Stimulated activated CD4-positive, alpha-beta T cell treated with anti-CD3 and anti-CD28 coated beads, TNF-alpha, amount 100 ng/mL, for 48 hours (primary cell): Measurements from ENCODE around the gene CLMP.

Source experiments
- DNase-seq, 3 donors: peaks; one replicate each; pipeline ENCODE4 v3.0.0-alpha.2; 2020; ENCODE audit warnings: low read depth in 3 of 3

CLMP gene

GRCh38 chr11:123056835-123057491 is 138.1 kb downstream of the CLMP start:
- no peak for DNase-seq

GRCh38 chr11:123055191-123055901 is 139.7 kb downstream of the CLMP start:
- no peak for DNase-seq

GRCh38 chr11:123054301-123055065 is 140.6 kb downstream of the CLMP start:
- DNase-seq: no peak

- DNase-seq: no peak
Measured at GRCh38 chr11:123052901-123053721, 141.9 kb downstream of the CLMP start.

- DNase-seq: no peak
Measured at GRCh38 chr11:123051634-123052033, 143.4 kb downstream of the CLMP start.

GRCh38 chr11:123051146-123051545 is 143.9 kb downstream of the CLMP start:
- DNase-seq: no peak

- DNase-seq: no peak
Measured at GRCh38 chr11:123047947-123048293, 147.1 kb downstream of the CLMP start.

- no peak for DNase-seq
Measured at GRCh38 chr11:123047266-123047946, 147.6 kb downstream of the CLMP start.

- no peak for DNase-seq
Measured at GRCh38 chr11:123046473-123047259, 148.4 kb downstream of the CLMP start.

GRCh38 chr11:123045101-123045500 is 149.9 kb downstream of the CLMP start:
- DNase-seq: no peak

GRCh38 chr11:123041185-123041584 is 153.9 kb downstream of the CLMP start:
- DNase-seq: no peak

- no peak for DNase-seq
Measured at GRCh38 chr11:123040111-123040432, 155.0 kb downstream of the CLMP start.

GRCh38 chr11:123035831-123036230 is 159.2 kb downstream of the CLMP start:
- DNase-seq: no peak

- DNase-seq: no peak
Measured at GRCh38 chr11:123034597-123034996, 160.5 kb downstream of the CLMP start.

GRCh38 chr11:123033895-123034294 is 161.2 kb downstream of the CLMP start:
- no peak for DNase-seq

- no peak for DNase-seq
Measured at GRCh38 chr11:123030517-123030916, 164.5 kb downstream of the CLMP start.

GRCh38 chr11:123020968-123021367 is 174.1 kb downstream of the CLMP start:
- peak in 1 of 3 donors; percentile 7 for DNase-seq
